ENCODE results near the gene AHCTF1.

The AHCTF1 gene

GRCh38 chr1:246876431-246876830, 55.3 kb downstream of the AHCTF1 start:
- no peak for TF ChIP-seq CTCF (IDR thresholded peaks at IDR 0.05)

GRCh38 chr1:246875041-246876026, 56.4 kb downstream of the AHCTF1 start:
- TF ChIP-seq CTCF (IDR thresholded peaks at IDR 0.05): no peak

GRCh38 chr1:246865921-246866320, 65.8 kb downstream of the AHCTF1 start:
- no peak for TF ChIP-seq CTCF (IDR thresholded peaks at IDR 0.05)

GRCh38 chr1:246860401-246860800, 71.3 kb downstream of the AHCTF1 start:
- no peak for TF ChIP-seq CTCF (IDR thresholded peaks at IDR 0.05)

- TF ChIP-seq CTCF (IDR thresholded peaks at IDR 0.05): no peak
Measured at GRCh38 chr1:246856371-246856770, 75.4 kb downstream of the AHCTF1 start.

GRCh38 chr1:246843876-246844275, 87.9 kb downstream of the AHCTF1 start:
- TF ChIP-seq CTCF (IDR thresholded peaks at IDR 0.05): no peak

GRCh38 chr1:246838118-246838456, 93.7 kb downstream of the AHCTF1 start:
- TF ChIP-seq CTCF (IDR thresholded peaks at IDR 0.05): no peak

Measured in LNCAP (cell line).